GM19193 (cell line): Measurements from ENCODE around the gene ADAMTS2.

ENCODE experiments used
- POLR2A ChIP-seq: IDR thresholded peaks from 4 replicates; pipeline ENCODE4 v1.6.1; 2011; ENCODE audit not compliant: insufficient read depth, insufficient read length; ENCODE audit errors: extremely low read depth

Gene ADAMTS2

DNA sequence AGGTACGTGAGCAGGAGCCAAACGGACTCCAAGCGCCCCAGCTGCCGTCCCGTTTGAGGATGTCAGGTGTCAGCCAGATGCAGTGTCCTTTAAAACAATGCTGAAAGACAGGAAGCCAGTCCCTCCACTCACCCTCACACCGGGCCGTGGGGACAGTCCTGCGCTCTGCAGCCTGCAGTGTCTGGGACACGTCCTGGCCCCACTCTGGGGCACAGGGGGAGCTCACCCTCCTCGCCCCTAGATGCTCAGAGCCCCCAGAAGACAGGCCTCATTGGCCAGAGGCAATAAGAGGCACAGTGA, 205.4 kb downstream of the ADAMTS2 start:
- TF ChIP-seq POLR2A = no peak

DNA sequence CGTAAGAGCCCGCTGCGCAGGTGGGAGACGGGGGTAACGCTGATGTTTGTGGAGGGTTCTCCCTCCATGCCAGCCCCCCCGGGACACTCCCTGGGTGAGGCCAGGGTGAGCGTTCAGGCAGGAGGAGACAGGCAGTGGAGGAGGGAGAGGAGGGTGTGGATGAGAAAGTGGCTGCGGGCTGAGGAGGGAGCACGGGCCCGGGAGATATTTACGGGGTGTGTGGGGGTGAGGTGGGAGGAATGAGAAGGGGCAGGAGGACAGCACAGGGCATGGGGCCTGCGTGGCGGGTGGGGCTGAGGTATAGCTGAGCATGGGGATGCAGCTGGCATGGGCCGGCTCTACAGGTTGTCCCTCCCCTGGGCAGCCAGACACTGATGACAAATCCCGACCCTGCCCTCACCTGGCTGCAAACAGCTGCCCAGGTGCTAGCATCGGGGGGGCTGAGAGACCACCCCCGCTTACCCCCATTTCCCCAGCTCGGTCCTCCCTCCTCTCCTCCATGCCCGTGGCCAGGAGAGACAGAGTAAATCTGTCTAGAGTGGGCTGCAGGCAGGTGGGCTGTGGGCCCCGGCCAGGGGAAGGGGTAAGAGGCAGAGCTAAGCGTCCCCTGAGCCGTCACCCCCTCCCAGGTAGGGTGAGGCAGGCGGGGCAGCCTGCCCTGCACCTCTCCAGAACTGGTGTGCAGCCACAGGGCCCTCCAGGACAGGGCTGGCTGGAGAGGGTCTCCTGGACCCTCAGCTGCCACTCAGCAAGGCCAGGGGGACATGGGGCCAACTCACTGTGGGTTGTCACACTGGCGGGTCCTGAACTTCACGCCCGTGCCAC, 205.9 kb downstream of the ADAMTS2 start:
- TF ChIP-seq POLR2A = no peak

DNA sequence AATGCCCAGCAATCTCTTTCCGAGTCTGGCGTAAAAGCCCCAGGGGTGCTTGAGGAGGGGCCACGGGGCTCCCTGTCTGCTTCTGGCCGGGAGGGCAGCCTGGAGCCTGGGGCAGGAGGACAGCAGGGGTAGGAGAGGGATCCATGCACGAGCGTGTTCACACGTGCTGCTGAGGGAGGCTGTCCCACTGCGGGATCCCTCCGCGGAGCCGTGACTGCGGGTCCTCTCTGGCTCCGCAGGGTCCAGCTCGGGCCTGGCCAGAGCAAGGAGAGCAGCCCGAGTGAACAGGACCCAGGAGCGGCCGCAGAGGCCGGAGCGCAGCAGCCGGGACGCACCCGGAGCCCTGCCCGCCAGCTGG, 206.7 kb downstream of the ADAMTS2 start:
- no peak for TF ChIP-seq POLR2A

DNA sequence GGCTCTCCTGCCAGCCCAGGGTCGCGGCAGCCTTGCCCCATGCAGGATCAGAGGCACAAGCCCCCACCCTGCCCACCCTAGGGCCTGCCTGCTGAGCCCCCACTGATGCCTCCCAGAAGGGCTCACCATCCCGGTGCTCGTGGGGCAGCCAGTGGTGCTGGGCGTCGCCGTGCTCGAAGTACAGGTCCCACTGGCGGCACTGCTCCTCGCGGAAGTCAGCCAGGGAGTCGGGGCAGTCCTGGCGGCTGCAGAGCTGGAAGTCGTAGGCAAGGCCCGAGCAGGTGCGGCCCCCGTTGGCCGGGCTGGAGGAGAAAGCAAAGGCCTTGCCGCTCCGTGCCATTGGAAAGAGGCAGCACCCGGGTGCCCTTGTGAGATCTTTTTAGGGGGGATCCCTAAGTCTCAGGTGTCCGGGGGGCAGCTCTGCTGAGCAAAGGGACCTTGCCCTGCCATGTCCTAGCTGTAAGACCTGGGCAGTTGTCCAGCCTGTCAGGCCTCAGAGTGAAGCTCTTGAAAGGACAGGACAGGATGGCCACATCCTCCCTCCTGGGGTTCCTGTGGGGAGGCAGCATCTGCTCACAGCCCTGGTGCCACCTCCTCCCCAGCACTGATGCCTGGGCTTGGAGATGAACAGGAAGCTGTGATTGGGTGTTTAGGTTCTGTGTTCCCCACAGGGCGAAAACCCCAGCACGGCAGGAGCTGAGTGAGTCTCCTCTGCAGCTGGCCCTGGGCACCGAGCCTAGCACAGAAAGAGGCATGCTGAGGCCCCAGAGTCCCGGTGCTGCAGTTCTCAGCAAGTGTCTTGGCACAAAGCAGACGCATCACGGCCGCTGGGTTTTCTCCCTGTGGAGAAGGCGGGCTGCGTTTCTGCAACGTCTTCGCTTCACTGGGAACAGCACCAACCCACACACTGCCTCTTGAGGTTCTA, 207.4 kb downstream of the ADAMTS2 start:
- no peak for TF ChIP-seq POLR2A

DNA sequence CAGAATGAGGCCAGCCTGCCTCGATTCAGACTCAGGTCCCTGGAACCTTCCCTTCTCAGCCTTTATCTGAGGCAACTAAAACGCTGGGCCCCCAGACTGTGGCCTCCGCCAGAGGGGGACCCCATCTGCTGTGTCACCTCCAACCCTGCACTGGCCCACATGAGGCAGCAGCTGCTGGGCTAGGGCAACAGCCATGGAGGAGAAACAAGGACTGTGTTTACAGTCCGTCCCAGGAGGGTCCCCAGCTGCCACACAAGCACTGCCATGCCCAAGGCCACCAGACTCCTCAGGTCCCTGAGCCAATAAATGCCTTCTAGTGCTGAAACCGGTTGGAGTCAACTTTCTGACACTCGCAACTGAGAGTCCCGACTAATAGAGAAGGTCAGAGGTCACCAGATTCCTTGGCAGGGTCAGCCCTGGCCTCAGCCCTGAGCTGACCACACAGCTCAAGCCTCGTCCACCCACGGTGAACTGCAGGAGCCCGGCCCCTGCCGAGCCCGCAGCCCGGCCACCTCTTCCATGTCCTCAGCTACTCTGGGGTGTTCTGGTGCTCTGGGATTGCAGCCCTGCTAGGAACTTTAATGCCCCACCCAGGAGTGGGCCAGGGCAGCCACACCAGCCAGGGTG, 208.1 kb downstream of the ADAMTS2 start:
- TF ChIP-seq POLR2A = no peak

DNA sequence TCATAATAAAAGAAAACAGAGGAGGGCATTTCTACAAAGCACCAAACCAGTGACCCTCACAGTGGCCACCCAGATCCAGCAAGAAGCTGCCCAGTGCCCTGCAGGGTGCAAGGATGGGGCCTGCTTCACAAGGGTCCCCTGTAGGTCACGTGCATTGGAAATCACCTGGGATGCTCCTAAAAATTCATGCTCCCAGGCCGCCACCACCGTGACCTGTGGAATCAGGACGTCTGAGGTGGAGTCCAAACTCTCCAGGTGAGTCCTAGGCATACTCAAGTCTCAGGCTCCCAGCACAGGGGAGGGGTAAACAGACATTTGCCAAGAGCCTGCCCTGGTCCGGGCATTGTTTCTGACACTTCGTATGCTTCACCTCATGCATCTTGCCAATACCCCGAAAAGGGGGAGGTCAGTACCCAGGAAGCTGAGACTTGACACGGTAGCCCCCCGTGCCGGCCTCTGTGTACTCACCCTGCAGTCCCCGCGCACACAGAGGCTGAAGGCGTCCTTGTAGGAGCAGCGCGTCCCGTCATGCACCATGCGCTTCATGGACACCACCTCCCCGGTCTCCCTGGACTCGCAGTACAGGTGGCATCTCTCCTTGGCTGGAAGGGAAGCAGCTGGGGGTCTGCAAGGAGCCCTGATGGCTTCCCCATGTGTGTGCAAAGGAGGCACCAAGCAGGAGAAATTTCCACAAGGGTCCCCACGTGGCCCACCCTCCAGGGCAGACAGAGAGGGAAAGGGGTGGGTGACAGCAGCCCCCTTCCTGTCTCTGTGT, 209.6 kb downstream of the ADAMTS2 start:
- no peak for TF ChIP-seq POLR2A

DNA sequence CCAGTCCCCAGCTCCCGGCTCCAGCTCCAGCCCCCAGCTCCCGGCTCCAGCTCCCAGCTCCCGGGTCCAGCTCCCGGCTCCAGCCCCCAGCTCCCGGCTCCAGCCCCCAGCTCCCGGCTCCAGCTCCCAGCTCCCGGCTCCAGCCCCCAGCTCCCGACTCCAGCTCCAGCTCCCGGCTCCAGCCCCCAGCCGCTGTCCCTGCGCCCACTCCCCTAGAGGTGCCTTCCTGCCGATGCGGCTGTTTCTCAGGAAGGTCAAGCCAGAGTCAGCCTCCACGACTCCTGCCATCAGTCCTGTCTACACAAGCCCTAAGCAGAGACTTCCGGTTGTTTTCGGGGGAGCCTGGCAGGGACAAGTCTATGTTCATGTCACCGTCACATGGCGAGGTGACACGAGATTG, 210.3 kb downstream of the ADAMTS2 start:
- no peak for TF ChIP-seq POLR2A

DNA sequence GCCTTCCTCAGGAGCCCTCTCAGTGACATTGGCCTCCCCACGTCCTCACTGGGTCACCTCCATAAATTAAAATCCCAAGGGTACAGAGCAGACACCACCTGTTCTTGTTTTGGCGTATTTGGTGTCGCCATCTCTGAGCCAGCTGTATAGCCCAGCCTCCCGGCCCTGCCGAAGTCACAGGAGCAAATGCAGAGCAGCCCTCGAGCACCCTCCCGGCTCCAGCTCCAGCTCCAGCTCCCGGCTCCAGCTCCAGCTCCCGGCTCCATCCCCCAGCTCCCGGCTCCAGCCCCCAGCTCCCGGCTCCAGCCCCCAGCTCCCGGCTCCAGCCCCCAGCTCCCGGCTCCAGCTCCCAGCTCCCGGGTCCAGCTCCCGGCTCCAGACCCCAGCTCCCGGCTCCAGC, 210.8 kb downstream of the ADAMTS2 start:
- TF ChIP-seq POLR2A = no peak

DNA sequence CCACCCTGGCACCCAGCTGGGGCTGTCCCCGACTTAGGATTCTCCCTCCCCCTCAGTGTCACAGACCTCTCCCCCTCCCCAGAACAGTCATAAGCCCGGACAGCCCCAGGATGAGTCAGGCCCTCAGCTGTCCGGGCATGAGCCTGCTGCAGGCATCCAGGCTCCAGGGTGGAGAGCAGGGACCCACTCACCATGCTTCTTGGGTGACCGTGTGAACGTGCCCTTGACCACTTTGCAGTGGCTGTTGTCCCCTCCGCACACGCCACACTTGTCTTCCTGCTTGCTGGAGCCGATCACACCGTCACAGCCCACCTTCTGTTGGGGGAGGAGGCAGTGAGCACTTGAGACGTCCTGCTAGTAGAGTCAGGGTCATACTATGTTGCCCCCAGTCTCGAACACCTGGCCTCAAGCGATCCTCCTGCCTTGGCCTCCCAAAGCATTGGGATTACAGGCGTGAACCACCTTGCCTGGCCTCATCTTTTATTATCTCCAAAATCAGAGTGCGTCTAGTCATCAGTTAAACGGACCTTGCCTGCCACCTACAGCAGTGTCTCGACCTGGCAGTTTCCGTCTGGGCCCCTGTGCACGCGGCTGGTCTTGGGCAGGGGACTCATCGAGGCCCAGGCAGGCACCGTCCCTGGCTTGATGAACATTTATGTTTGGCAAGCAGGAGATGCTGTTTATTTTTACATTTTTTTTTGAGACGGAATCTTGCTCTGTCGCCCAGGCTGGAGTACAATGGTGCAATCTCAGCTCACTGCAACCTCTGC, 212.5 kb downstream of the ADAMTS2 start:
- no peak for TF ChIP-seq POLR2A

DNA sequence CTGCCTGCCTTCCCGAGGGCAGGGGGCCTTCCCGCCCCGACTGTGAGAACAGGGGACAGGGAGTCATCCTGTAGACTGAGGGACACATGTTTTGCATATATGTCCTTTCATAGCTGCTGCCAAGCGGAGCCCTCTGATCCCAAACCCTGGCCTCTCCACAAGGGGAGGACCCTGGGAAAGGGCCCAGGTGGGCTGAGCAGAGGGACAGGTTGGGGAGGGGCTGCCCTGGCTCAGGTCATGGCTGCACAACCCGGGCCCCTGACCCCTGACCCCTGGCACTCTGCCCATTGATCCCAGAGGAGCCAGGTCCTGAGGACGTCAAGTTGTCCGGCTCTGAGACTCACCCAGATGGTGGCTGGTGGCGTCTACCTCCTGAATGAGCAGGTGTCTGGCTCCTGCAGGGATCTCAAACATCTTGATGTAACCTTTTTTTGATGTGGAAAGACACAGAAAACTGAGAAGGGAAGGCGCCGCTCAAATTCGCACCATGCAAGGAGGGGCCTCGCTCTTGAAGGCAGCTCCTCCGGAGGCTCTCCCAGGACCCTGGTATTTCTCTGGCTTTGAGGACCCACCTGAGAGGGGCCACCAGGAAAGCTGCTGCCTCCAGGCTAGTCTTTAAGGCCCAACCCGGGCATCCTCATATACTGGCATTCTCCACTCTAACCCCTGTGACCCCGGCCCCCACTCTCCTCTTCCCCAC, 213.2 kb downstream of the ADAMTS2 start:
- no peak for TF ChIP-seq POLR2A

DNA sequence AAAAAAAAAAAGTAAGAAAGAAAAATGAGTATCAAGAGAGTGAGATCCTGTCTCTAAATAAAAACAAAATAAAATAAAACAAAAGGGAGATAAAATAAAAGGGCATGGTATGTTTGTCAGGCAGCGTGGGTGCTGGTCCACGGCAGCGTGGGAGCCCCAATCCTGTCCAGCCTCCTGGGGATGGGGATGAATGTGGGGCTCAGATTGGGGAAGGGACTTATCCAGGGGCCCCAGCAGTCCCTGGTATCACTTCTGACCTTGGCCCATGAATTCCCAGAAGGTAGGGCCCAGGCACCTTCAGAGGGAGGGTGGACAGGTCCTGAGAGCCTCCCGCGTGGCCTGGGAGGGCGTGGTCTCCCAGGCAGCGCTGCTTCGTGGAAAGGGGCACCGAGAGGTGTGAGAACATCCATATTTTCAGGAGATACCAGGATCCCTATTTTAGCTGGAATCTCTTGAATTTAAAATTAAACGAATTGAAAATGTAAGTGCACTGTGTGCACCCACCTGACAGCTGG, 213.9 kb downstream of the ADAMTS2 start:
- TF ChIP-seq POLR2A = no peak

DNA sequence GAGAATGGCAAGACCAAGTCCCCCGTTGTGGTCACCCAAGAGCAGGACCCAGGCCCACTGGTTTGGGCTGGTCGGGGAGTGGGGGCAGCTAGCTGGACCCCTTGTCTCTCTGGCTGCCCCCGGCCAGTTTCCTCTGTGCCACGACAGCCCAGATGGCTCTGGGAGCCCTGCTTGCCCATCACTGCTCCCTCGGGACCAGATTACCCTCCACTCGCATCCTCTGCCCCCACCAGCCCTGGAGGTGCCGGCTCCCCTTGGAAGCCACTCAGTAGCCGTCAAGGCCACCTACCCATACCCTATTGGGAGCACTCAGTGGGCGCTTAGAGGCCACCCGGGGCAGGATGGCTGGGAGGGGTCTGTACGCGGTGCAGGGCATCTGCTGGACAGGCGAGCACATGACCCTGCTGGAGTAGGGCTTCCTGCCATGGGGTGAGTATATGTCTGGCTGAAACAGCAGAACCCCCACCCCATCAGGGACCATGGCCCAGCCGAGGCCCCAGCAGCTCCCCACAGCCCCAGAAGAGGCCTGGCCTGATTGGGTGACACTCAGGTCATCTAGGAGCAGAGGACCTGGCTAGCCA, 215.1 kb downstream of the ADAMTS2 start:
- TF ChIP-seq POLR2A = no peak

DNA sequence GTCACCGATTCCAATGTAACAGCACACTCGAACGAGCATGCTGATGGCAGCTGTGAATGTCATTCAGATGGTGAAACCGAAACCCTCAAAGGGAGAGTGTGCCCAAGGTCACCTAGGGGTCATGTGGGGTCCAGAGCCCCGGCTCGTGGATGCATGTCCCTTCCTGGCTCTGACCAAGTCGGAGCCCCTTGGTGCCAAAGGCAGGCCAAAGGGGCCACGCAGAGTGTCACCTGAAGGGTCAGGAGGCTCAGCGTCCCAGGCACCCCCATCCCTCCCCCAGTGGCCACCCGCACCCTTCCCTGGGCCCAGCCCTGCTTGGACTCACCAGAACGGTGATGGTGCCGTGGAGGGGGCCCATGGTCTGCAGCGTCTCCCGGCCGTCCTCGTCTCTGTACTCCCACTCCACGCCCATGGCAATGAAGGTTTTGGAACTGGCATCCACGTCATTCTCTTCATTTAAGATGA, 215.6 kb downstream of the ADAMTS2 start:
- no peak for TF ChIP-seq POLR2A
